SU-DHL-6 (cell line): Measurements from ENCODE around the gene CBX1.

ENCODE experiments used
- H2AFZ ChIP-seq: fragments of 200-600 bp; sonication (generic); 2 replicates; pipeline ENCODE4 v1.6.1; 2014; ENCODE audit warnings: low read depth, mild to moderate bottlenecking, moderate library complexity, mixed read lengths, antibody characterized with exemption, low read length; ENCODE audit not compliant: severe bottlenecking
- H3F3A ChIP-seq: fragments of 200-600 bp; shearing (Covaris generic); 2 replicates; pipeline ENCODE4 v1.6.0; 2016; ENCODE audit warnings: antibody characterized with exemption, mild to moderate bottlenecking; ENCODE audit not compliant: insufficient read depth
- H3K27ac ChIP-seq: fragments of 200-600 bp; sonication (generic); 2 replicates; pipeline ENCODE4 v1.5.1; 2016; ENCODE audit warnings: low read depth, mild to moderate bottlenecking, low read length, moderate library complexity, mixed read lengths
- H3K27me3 ChIP-seq: fragments of 200-600 bp; sonication (generic), shearing (Covaris generic); 2 replicates; pipeline ENCODE4 v1.6.0; 2014; ENCODE audit warnings: mild to moderate bottlenecking, low read length
- H3K36me3 ChIP-seq: fragments of 200-600 bp; sonication (generic); 2 replicates; pipeline ENCODE4 v1.6.1; 2014; ENCODE audit warnings: mild to moderate bottlenecking, low read length, mixed read lengths
- H3K4me2 ChIP-seq: fragments of 300-600, 200-600 bp; shearing (Covaris generic), sonication (generic); 2 replicates; pipeline ENCODE4 v1.6.0; 2014; ENCODE audit warnings: low read length, low read depth, mild to moderate bottlenecking; ENCODE audit not compliant: poor library complexity, severe bottlenecking
- H3K4me3 ChIP-seq: fragments of 200-600 bp; sonication (generic); 2 replicates; pipeline ENCODE4 v1.5.1; 2014; ENCODE audit warnings: antibody characterized with exemption, low read length, mild to moderate bottlenecking, mixed read lengths; ENCODE audit not compliant: insufficient read depth, poor library complexity, severe bottlenecking
- H3K79me2 ChIP-seq: fragments of 200-600 bp; sonication (generic); 2 replicates; pipeline ENCODE4 v1.6.1; 2014; ENCODE audit warnings: mild to moderate bottlenecking, low read length, moderate library complexity; ENCODE audit not compliant: insufficient read depth
- H3K9ac ChIP-seq: fragments of 200-600 bp; sonication (generic); 2 replicates; pipeline ENCODE4 v1.7.0; 2014; ENCODE audit warnings: mild to moderate bottlenecking, low read length
- H3K9me2 ChIP-seq: fragments of 200-600 bp; sonication (generic); replicated peaks from 2 replicates; pipeline ENCODE4 v1.6.1; 2014; ENCODE audit warnings: low read length; ENCODE audit not compliant: insufficient read depth
- H3K9me3 ChIP-seq: fragments of 200-600 bp; sonication (generic); 2 replicates; pipeline ENCODE4 v1.6.1; 2014; ENCODE audit warnings: low read length, mixed read lengths; ENCODE audit not compliant: insufficient read depth
- H4K20me1 ChIP-seq: fragments of 200-600 bp; sonication (generic); 2 replicates; pipeline ENCODE4 v1.6.1; 2014; ENCODE audit warnings: low read depth, mild to moderate bottlenecking, antibody characterized with exemption, low read length, moderate library complexity, mixed read lengths
- CTCF ChIP-seq: fragments of 200-600 bp; sonication (generic); IDR thresholded peaks from one replicate; pipeline ENCODE4 v1.5.1; 2017; ENCODE audit warnings: antibody characterized with exemption, mild to moderate bottlenecking, low read length, moderate library complexity; ENCODE audit not compliant: insufficient read depth, poor library complexity, severe bottlenecking
- EZH2phosphoT487 ChIP-seq: fragments of 200-600 bp; sonication (generic), shearing (Covaris generic); conservative IDR thresholded peaks from 2 replicates; pipeline ENCODE4 v1.6.1; 2018; ENCODE audit warnings: mild to moderate bottlenecking, antibody characterized with exemption, low read length, moderate library complexity, mixed read lengths

The CBX1 gene

GRCh38 chr17:48121923-48122664 lies 20.8 kb upstream of the CBX1 start:
- Histone ChIP-seq H3F3A (no peaks in the 10 kb centered on the region), H3K27me3 (no peaks in the 10 kb centered on the region), H3K27ac (no peak overlapping the region), H2AFZ (no peak overlapping the region), H4K20me1 (no peaks in the 10 kb centered on the region), H3K36me3 (no peaks in the 10 kb centered on the region), H3K4me3 (no peak overlapping the region), H3K9me2 (no peaks in the 10 kb centered on the region), H3K9ac (no peak overlapping the region), H3K9me3 (no peaks in the 10 kb centered on the region), H3K4me2 (no peak overlapping the region), H3K79me2 (no peaks in the 10 kb centered on the region)
- TF ChIP-seq CTCF (no peak), EZH2phosphoT487 (no peak)

GRCh38 chr17:48113201-48113676 lies 12.0 kb upstream of the CBX1 start:
- H3K79me2 ChIP-seq = peaks cover 32% of the 10 kb centered on the region

GRCh38 chr17:48111937-48112241 lies 10.6 kb upstream of the CBX1 start:
- TF ChIP-seq CTCF (no peak), EZH2phosphoT487 (no peak)
- Histone ChIP-seq H3K36me3 (peaks cover 7% of the 10 kb centered on the region; the same call in 1 of the 2 replicates), H4K20me1 (no peaks in the 10 kb centered on the region), H3F3A (peaks cover 27% of the 10 kb centered on the region), H3K79me2 (peaks cover 38% of the 10 kb centered on the region), H3K4me2 (peak overlapping the region; percentile 11), H3K27me3 (no peaks in the 10 kb centered on the region), H3K27ac (peak overlapping the region; percentile 62), H2AFZ (no peak overlapping the region), H3K9me2 (no peaks in the 10 kb centered on the region), H3K9me3 (no peaks in the 10 kb centered on the region), H3K4me3 (no peak overlapping the region), H3K9ac (no peak overlapping the region)

More at GRCh38 chr17:48113201-48113676, 12.0 kb upstream of the CBX1 start:
- Histone ChIP-seq H3K9ac (no peak overlapping the region), H2AFZ (no peak overlapping the region), H3K9me3 (no peaks in the 10 kb centered on the region), H4K20me1 (no peaks in the 10 kb centered on the region), H3K36me3 (peaks cover 7% of the 10 kb centered on the region; the same call in 1 of the 2 replicates), H3F3A (peaks cover 25% of the 10 kb centered on the region), H3K4me3 (no peak overlapping the region), H3K27me3 (no peaks in the 10 kb centered on the region), H3K27ac (peak overlapping the region; percentile 31; the same call in 1 of the 2 replicates), H3K4me2 (no peak overlapping the region), H3K9me2 (no peaks in the 10 kb centered on the region)
- TF ChIP-seq EZH2phosphoT487 = no peak

GRCh38 chr17:48110761-48111160 lies 9.5 kb upstream of the CBX1 start:
- H3F3A ChIP-seq = peaks cover 27% of the 10 kb centered on the region
- H2AFZ ChIP-seq = no peak overlapping the region
- no peak for TF ChIP-seq CTCF
- no peak for TF ChIP-seq EZH2phosphoT487
- no peak overlapping the region for H3K4me3 ChIP-seq
- no peaks in the 10 kb centered on the region for H3K9me2 ChIP-seq
- H3K9ac ChIP-seq = peak overlapping the region; percentile 21
- H3K9me3 ChIP-seq = no peaks in the 10 kb centered on the region
- peaks cover 38% of the 10 kb centered on the region for H3K79me2 ChIP-seq
- peak overlapping the region; percentile 62 for H3K27ac ChIP-seq
- peak overlapping the region; percentile 84 for H3K4me2 ChIP-seq
- H3K36me3 ChIP-seq = peaks cover 7% of the 10 kb centered on the region; the same call in 1 of the 2 replicates
- H4K20me1 ChIP-seq = no peaks in the 10 kb centered on the region
- H3K27me3 ChIP-seq = no peaks in the 10 kb centered on the region
